K562 (cell line): ENCODE data around the gene TPCN1. TPM values are rescaled to one million over a fixed set of nuclear protein-coding genes. Genes with fewer than 3 reads are reported as not detected.
A peak's percentile ranks its signal among the peaks of the same experiment; 100 is the strongest.

Experiments used
- ARID3A ChIP-seq: IDR thresholded peaks from 2 replicates; pipeline ENCODE4 v1.6.1; 2012; ENCODE audit warnings: low read depth, low read length, improper control_type of control experiment, borderline replicate concordance
- CUX1 ChIP-seq: fragments of 200-800 bp; sonication (Bioruptor generic); IDR thresholded peaks from 2 replicates; pipeline ENCODE4 v1.6.1; 2016; ENCODE audit warnings: missing genetic modification characterization, missing compliant biosample characterization
- CXXC5 ChIP-seq: fragments of 250-450 bp; sonication (Bioruptor Pico); IDR thresholded peaks from 2 replicates; pipeline ENCODE4 v1.8.0; 2022; ENCODE audit warnings: inconsistent platforms, mild to moderate bottlenecking, moderate library complexity
- DNMT1 ChIP-seq: fragments of 450-650 bp; IDR thresholded peaks from 2 replicates; pipeline ENCODE4 v1.6.1; 2016; ENCODE audit warnings: antibody characterized with exemption, mild to moderate bottlenecking
- EP400 ChIP-seq: fragments of 450-650 bp; IDR thresholded peaks from 2 replicates; pipeline ENCODE4 v1.6.1; 2017; ENCODE audit warnings: antibody characterized with exemption, mild to moderate bottlenecking, moderate library complexity
- ESRRA ChIP-seq: fragments of 450-650 bp; IDR thresholded peaks from 2 replicates; pipeline ENCODE4 v1.6.1; 2014; ENCODE audit warnings: low read depth, mild to moderate bottlenecking, moderate library complexity, borderline replicate concordance
- FOXA3 ChIP-seq, 2 experiments: fragments of 450-650 bp in 1 of 2; sonication (generic) in 1 of 2; formaldehyde crosslinking; IDR thresholded peaks in 1 of 2; conservative IDR thresholded peaks in 1 of 2; 2 replicates each; pipeline versions ENCODE4 v1.4.0 to v1.8.0; 2020 to 2022; ENCODE audit warnings: mild to moderate bottlenecking in 2 of 2, missing genetic modification reagents in 1 of 2
- FOXP1 ChIP-seq: sonication (generic); formaldehyde crosslinking; IDR thresholded peaks from 2 replicates; pipeline ENCODE4 v1.8.0; 2022; ENCODE audit warnings: mild to moderate bottlenecking, missing genetic modification reagents
- GABPB2 ChIP-seq: fragments of 250-450 bp; sonication (Bioruptor Pico); conservative IDR thresholded peaks from 2 replicates; pipeline ENCODE4 v1.5.1; 2021; ENCODE audit warnings: mild to moderate bottlenecking
- HLTF ChIP-seq: fragments of 450-650 bp; IDR thresholded peaks from 2 replicates; pipeline ENCODE4 v1.6.1; 2016
- KAT7 ChIP-seq: sonication (generic); formaldehyde crosslinking; IDR thresholded peaks from 2 replicates; pipeline ENCODE4 v1.8.0; 2022; ENCODE audit warnings: missing genetic modification reagents, mild to moderate bottlenecking, borderline replicate concordance
- LEF1 ChIP-seq: fragments of 450-650 bp; IDR thresholded peaks from 2 replicates; pipeline ENCODE4 v1.6.1; 2016; ENCODE audit warnings: mild to moderate bottlenecking
- MEIS2 ChIP-seq: fragments of 450-650 bp; IDR thresholded peaks from 2 replicates; pipeline ENCODE4 v1.6.1; 2014; ENCODE audit warnings: mild to moderate bottlenecking; ENCODE audit not compliant: partially characterized antibody
- THRA ChIP-seq: fragments of 450-650 bp; IDR thresholded peaks from 2 replicates; pipeline ENCODE4 v1.6.1; 2017; ENCODE audit warnings: mild to moderate bottlenecking, moderate library complexity
- ZFP91 ChIP-seq: sonication (generic); formaldehyde crosslinking; IDR thresholded peaks from 2 replicates; pipeline ENCODE4 v1.8.0; 2022; ENCODE audit warnings: mild to moderate bottlenecking, missing genetic modification reagents
- ZNF274 ChIP-seq: IDR thresholded peaks from 2 replicates; pipeline ENCODE4 v1.6.1; 2011; ENCODE audit warnings: low read depth, mild to moderate bottlenecking, low read length, moderate library complexity, borderline replicate concordance
- ZNF347 ChIP-seq: fragments of 450-650 bp; formaldehyde crosslinking; IDR thresholded peaks from 2 replicates; pipeline ENCODE4 v1.4.0; 2020; ENCODE audit warnings: low read depth, mild to moderate bottlenecking, moderate library complexity
- ZNF644 ChIP-seq: fragments of 200-800 bp; sonication (Bioruptor generic); IDR thresholded peaks from 2 replicates; pipeline ENCODE4 v1.6.1; 2016; ENCODE audit warnings: low read depth, missing genetic modification characterization, missing compliant biosample characterization
- polyA plus RNA-seq, 8 experiments: library from polyadenylated mRNA; depleted of rRNA in 4 of 8; stranded (reverse) in 5 of 8; unstranded in 3 of 8; fragments of >200 nt; fragmentation: Nextera tagmentation in 2 of 8; fragmentation: Illumina TruSeq in 1 of 8; extraction: Ambion mirVana in 2 of 8; extraction: Trizol in 1 of 8; gene quantifications; 2 replicates each; pipeline versions ENCODE4 v1.2.1 to v1.2.3, GENCODE V29; 2011 to 2014; ENCODE audit warnings: inconsistent platforms in 1 of 8, missing spikeins in 1 of 8
- total RNA-seq, 7 experiments: library from RNA; depleted of rRNA in 6 of 7; stranded (reverse); fragments of >200 nt in 6 of 7; fragmentation: Illumina TruSeq in 2 of 7; extraction: Trizol in 2 of 7; gene quantifications; 2 replicates each; pipeline versions ENCODE4 v1.2.1 to v1.2.3, GENCODE V29; 2011 to 2021; ENCODE audit warnings: low replicate concordance in 1 of 7

The TPCN1 gene
- total and polyA plus RNA-seq, 9 of the 15 experiments (the other 6 are each of a cell fraction or from before 2014, with no cell fraction given) = 0.80 to 23.8 (median 7.4) TPM

GRCh38 chr12:113334786-113335539 lies 113.7 kb downstream of the TPCN1 start, which contains the start of gene SLC8B1 (continued):
- TF ChIP-seq CUX1 (CRISPR knock-in tag) (no peak), HLTF (peak; percentile 39; the same call in 1 of the 2 replicates), DNMT1 (no peak), ZNF644 (tag) (no peak), ARID3A (no peak), CXXC5 (CRISPR knock-in tag) (peak; percentile 64), ZNF274 (no peak), GABPB2 (CRISPR knock-in tag) (no peak), MEIS2 (no peak), ESRRA (peak; percentile 43; the same call in 1 of the 2 replicates), KAT7 (CRISPR knock-in tag) (no peak), EP400 (no peak; the same call in 1 of the 2 replicates), FOXP1 (CRISPR knock-in tag) (0 out of 2 replicates have a peak, but pooled peaks have one; percentile 72), ZNF347 (no peak), THRA (no peak), FOXA3 (CRISPR knock-in tag; conservative IDR thresholded peaks at IDR 0.05 in 1 of 2, IDR thresholded peaks at IDR 0.05 in 1 of 2) (no peak), LEF1 (no peak), ZFP91 (CRISPR knock-in tag) (peak; percentile 98)
